Endothelial cell of umbilical vein (primary cell): ENCODE data around the gene RIT2. TPM values are rescaled to one million over a fixed set of nuclear protein-coding genes. Genes with fewer than 3 reads are reported as not detected.

ENCODE experiments used
- BruUV-seq: library from RNA; stranded (reverse); fragments of 400-500 nt; replicated peaks from 2 replicates; lab custom pipeline; 2021; lab: Mats Ljungman, UMichigan
- CTCF ChIA-PET: fragments of 300-600, 350-600 bp; sonication (Branson Sonifier 250); formaldehyde crosslinking; loops from one replicate; lab custom pipeline; 2021; ENCODE audit warnings: antibody characterized with exemption, inconsistent platforms; lab: Charles Lee
- POLR2A ChIA-PET: fragments of 300-600, 350-600 bp; sonication (Branson Sonifier 250); formaldehyde crosslinking; loops from one replicate; lab custom pipeline; 2021; ENCODE audit warnings: antibody characterized with exemption, inconsistent platforms; lab: Charles Lee
- DNase-seq: peaks from one replicate; pipeline ENCODE4 v3.0.0-alpha.2; 2011; ENCODE audit warnings: low read depth, low spot score
- FAIRE-seq: peaks from 2 replicates; lab custom pipeline; 2011; peaks lifted over from hg19 to GRCh38; lab: Jason Lieb, UNC
- H2AFZ ChIP-seq: 2 replicates; pipeline ENCODE4 v1.6.0; 2012; ENCODE audit warnings: low read depth, low read length, control low read depth, inconsistent platforms
- H3K27ac ChIP-seq: 2 replicates; pipeline ENCODE4 v1.5.1; 2011; ENCODE audit warnings: low read depth, mild to moderate bottlenecking, control low read depth, low read length, moderate library complexity; ENCODE audit not compliant: insufficient read depth
- H3K27me3 ChIP-seq, 2 experiments: 2 replicates each; pipeline versions ENCODE4 v1.6.0 to v1.6.1; 2011; ENCODE audit warnings: low read length in 2 of 2, mixed read lengths in 1 of 2; ENCODE audit not compliant: control insufficient read depth in 2 of 2, insufficient read depth in 2 of 2
- H3K36me3 ChIP-seq, 2 experiments: 2 replicates in 1 of 2; 3 replicates in 1 of 2; pipeline ENCODE4 v1.5.1; 2011; ENCODE audit warnings: low read length in 2 of 2, mild to moderate bottlenecking in 1 of 2, moderate library complexity in 1 of 2; ENCODE audit not compliant: control insufficient read depth in 2 of 2, insufficient read depth in 2 of 2; ENCODE audit errors: extremely low read depth in 1 of 2
- H3K4me1 ChIP-seq: 3 replicates; pipeline ENCODE4 v1.5.1; 2011; ENCODE audit warnings: mild to moderate bottlenecking, low read length; ENCODE audit not compliant: control insufficient read depth, insufficient read depth; ENCODE audit errors: extremely low read depth
- H3K4me2 ChIP-seq: 2 replicates; pipeline ENCODE4 v1.6.1; 2011; ENCODE audit warnings: low read length, control low read depth, mixed read lengths; ENCODE audit not compliant: insufficient read depth
- H3K4me3 ChIP-seq, 3 experiments: fragments of 200-600 bp in 1 of 3; sonication (generic), shearing (Covaris generic) in 1 of 3; replicated peaks in 1 of 3; 2 replicates each; pipeline ENCODE4 v1.5.1; 2011 to 2016; ENCODE audit warnings: control low read depth in 3 of 3, low read length in 3 of 3, mild to moderate bottlenecking in 2 of 3, inconsistent platforms in 1 of 3, low read depth in 1 of 3, moderate library complexity in 1 of 3; ENCODE audit not compliant: insufficient read depth in 1 of 3
- H3K79me2 ChIP-seq: 2 replicates; pipeline ENCODE4 v1.6.0; 2012; ENCODE audit warnings: low read length, inconsistent platforms; ENCODE audit not compliant: control insufficient read depth, insufficient read depth
- H3K9ac ChIP-seq: replicated peaks from 2 replicates; pipeline ENCODE3; 2011; ENCODE audit warnings: low read length, control low read depth; ENCODE audit not compliant: insufficient read depth; ENCODE audit errors: extremely low read depth
- H3K9me1 ChIP-seq: replicated peaks from 3 replicates; pipeline ENCODE4 v1.6.0; 2011; ENCODE audit warnings: mild to moderate bottlenecking, low read length; ENCODE audit not compliant: control insufficient read depth, insufficient read depth; ENCODE audit errors: extremely low read depth
- H3K9me3 ChIP-seq: replicated peaks from 2 replicates; pipeline ENCODE4 v1.5.1; 2012; ENCODE audit warnings: low read length, inconsistent platforms; ENCODE audit not compliant: control insufficient read depth, insufficient read depth
- H4K20me1 ChIP-seq: replicated peaks from 2 replicates; pipeline ENCODE3; 2011; ENCODE audit warnings: mild to moderate bottlenecking, low read length; ENCODE audit not compliant: control insufficient read depth, insufficient read depth; ENCODE audit errors: extremely low read depth
- CTCF ChIP-seq, 2 donors: IDR thresholded peaks; 1 replicate in 1 of 2; 2 replicates in 1 of 2; pipeline ENCODE4 v1.5.1; 2011; ENCODE audit warnings: low read length in 2 of 2, mild to moderate bottlenecking in 2 of 2, moderate library complexity in 2 of 2, control low read depth in 1 of 2, inconsistent platforms in 1 of 2, low read depth in 1 of 2; ENCODE audit not compliant: insufficient read depth in 1 of 2; ENCODE audit errors: extremely low read depth in 1 of 2
- EZH2 ChIP-seq: IDR thresholded peaks from 2 replicates; pipeline ENCODE4 v1.6.1; 2012; ENCODE audit warnings: borderline replicate concordance, low read depth, mild to moderate bottlenecking, moderate library complexity, low read length, inconsistent platforms; ENCODE audit not compliant: severe bottlenecking
- FOS ChIP-seq: IDR thresholded peaks from 2 replicates; pipeline ENCODE4 v1.6.1; 2011; ENCODE audit warnings: mild to moderate bottlenecking, low read length, moderate library complexity, borderline replicate concordance; ENCODE audit not compliant: insufficient read depth
- GATA2 ChIP-seq: IDR thresholded peaks from 2 replicates; pipeline ENCODE4 v1.7.0; 2011; ENCODE audit warnings: low read depth, mild to moderate bottlenecking, moderate library complexity, mixed read lengths, low read length; ENCODE audit not compliant: insufficient read length, insufficient read depth
- JUN ChIP-seq: IDR thresholded peaks from 2 replicates; pipeline ENCODE4 v1.6.1; 2011; ENCODE audit warnings: borderline replicate concordance, low read depth; ENCODE audit not compliant: insufficient read length, insufficient read depth
- MYC ChIP-seq: IDR thresholded peaks from one replicate; pipeline ENCODE4 v1.6.1; 2011; ENCODE audit warnings: mild to moderate bottlenecking, low read depth, low read length
- POLR2A ChIP-seq: IDR thresholded peaks from 2 replicates; pipeline ENCODE4 v1.6.1; 2012; ENCODE audit warnings: low read depth, mild to moderate bottlenecking, control low read depth, low read length
- POLR2AphosphoS5 ChIP-seq: IDR thresholded peaks from 2 replicates; pipeline ENCODE4 v1.6.1; 2012; ENCODE audit warnings: low read depth, mild to moderate bottlenecking, control low read depth, low read length, moderate library complexity; ENCODE audit not compliant: insufficient read depth
- dilution Hi-C: fragments of 300-500 bp; cut with MboI; formaldehyde crosslinking; loops from one replicate; pipeline ENCODE4 v1.15.0; 2019; ENCODE audit warnings: low sequenced_read_pairs; ENCODE audit not compliant: extremely low pct_ligation_motif_present
- intact Hi-C: fragments of 100-400 bp; cut with micrococcal nuclease; formaldehyde crosslinking; loops from one replicate; pipeline ENCODE4 v1.10.0; 2022
- polyA plus RNA-seq, 4 experiments: library from polyadenylated mRNA; depleted of rRNA in 3 of 4; stranded (reverse) in 3 of 4; unstranded in 1 of 4; fragments of >200 nt; gene quantifications; 2 replicates each; pipeline versions ENCODE4 v1.2.1 to v1.2.3, GENCODE V29; 2011 to 2012; ENCODE audit warnings: missing spikeins in 1 of 4
- total RNA-seq: library from RNA; stranded (reverse); gene quantifications from 2 replicates; pipeline ENCODE4 v1.2.3, GENCODE V29; 2021
- TF ChIP-seq, protein P1 (sequence below): IDR thresholded peaks from 2 replicates; pipeline ENCODE4 v1.6.1; 2011; ENCODE audit not compliant: insufficient read depth, insufficient read length

Gene RIT2
- total and polyA plus RNA-seq, 2 donors (not counting 3 experiments of a cell fraction or from before 2014, with no cell fraction given) = not detected

GRCh38 chr18:43159926-43160325, 44.4 kb upstream of the RIT2 start:
- POLR2A ChIA-PET = no interaction called here
- H2AFZ ChIP-seq = no peak overlapping the region
- DNase-seq (no peak), FAIRE-seq (no peak)
- no peaks in the 10 kb centered on the region for H3K36me3 ChIP-seq
- no peaks in the 10 kb centered on the region for H3K79me2 ChIP-seq
- peaks cover 14% of the 10 kb centered on the region for H3K4me1 ChIP-seq
- no peak overlapping the region for H3K9ac ChIP-seq
- intact Hi-C loops = no loop called here
- no peaks in the 10 kb centered on the region for H3K27me3 ChIP-seq
- TF ChIP-seq EZH2 (no peak), CTCF (IDR thresholded peaks at IDR 0.05; ENCODE audit: extremely low read depth in 1 of 2, insufficient read depth in 1 of 2, low read depth in 1 of 2, low read length in 2 of 2) (no peak), GATA2 (no peak), JUN (no peak), POLR2AphosphoS5 (no peak), MYC (no peak), POLR2A (no peak), FOS (no peak)
- TF ChIP-seq, protein P1, sequence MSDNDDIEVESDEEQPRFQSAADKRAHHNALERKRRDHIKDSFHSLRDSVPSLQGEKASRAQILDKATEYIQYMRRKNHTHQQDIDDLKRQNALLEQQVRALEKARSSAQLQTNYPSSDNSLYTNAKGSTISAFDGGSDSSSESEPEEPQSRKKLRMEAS = no peak
- no peak overlapping the region for H3K4me3 ChIP-seq
- H4K20me1 ChIP-seq = no peaks in the 10 kb centered on the region
- no peaks in the 10 kb centered on the region for H3K9me3 ChIP-seq
- CTCF ChIA-PET = no interaction called here
- no peak overlapping the region for H3K4me2 ChIP-seq
- H3K27ac ChIP-seq = no peak overlapping the region
- dilution Hi-C loops = no loop called here
- no TSS peak for BruUV-seq
- no peaks in the 10 kb centered on the region for H3K9me1 ChIP-seq
